Measurements from ENCODE around the gene CR1.

- TF ChIP-seq POLR2A (IDR thresholded peaks at IDR 0.05) (no peak), POLR2AphosphoS5 (IDR thresholded peaks at IDR 0.05) (no peak), EP300 (IDR thresholded peaks at IDR 0.05) (no peak)
- TF ChIP-seq, protein P1, sequence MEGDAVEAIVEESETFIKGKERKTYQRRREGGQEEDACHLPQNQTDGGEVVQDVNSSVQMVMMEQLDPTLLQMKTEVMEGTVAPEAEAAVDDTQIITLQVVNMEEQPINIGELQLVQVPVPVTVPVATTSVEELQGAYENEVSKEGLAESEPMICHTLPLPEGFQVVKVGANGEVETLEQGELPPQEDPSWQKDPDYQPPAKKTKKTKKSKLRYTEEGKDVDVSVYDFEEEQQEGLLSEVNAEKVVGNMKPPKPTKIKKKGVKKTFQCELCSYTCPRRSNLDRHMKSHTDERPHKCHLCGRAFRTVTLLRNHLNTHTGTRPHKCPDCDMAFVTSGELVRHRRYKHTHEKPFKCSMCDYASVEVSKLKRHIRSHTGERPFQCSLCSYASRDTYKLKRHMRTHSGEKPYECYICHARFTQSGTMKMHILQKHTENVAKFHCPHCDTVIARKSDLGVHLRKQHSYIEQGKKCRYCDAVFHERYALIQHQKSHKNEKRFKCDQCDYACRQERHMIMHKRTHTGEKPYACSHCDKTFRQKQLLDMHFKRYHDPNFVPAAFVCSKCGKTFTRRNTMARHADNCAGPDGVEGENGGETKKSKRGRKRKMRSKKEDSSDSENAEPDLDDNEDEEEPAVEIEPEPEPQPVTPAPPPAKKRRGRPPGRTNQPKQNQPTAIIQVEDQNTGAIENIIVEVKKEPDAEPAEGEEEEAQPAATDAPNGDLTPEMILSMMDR (IDR thresholded peaks at IDR 0.05) = no peak
These were observed 151.8 kb downstream of the CR1 start for GRCh38 chr1:207647671-207648333.
